ENCODE results near the gene SCAPER. TPM values are rescaled to one million over a fixed set of nuclear protein-coding genes. Genes with fewer than 3 reads are reported as not detected.

The SCAPER gene, protein sequence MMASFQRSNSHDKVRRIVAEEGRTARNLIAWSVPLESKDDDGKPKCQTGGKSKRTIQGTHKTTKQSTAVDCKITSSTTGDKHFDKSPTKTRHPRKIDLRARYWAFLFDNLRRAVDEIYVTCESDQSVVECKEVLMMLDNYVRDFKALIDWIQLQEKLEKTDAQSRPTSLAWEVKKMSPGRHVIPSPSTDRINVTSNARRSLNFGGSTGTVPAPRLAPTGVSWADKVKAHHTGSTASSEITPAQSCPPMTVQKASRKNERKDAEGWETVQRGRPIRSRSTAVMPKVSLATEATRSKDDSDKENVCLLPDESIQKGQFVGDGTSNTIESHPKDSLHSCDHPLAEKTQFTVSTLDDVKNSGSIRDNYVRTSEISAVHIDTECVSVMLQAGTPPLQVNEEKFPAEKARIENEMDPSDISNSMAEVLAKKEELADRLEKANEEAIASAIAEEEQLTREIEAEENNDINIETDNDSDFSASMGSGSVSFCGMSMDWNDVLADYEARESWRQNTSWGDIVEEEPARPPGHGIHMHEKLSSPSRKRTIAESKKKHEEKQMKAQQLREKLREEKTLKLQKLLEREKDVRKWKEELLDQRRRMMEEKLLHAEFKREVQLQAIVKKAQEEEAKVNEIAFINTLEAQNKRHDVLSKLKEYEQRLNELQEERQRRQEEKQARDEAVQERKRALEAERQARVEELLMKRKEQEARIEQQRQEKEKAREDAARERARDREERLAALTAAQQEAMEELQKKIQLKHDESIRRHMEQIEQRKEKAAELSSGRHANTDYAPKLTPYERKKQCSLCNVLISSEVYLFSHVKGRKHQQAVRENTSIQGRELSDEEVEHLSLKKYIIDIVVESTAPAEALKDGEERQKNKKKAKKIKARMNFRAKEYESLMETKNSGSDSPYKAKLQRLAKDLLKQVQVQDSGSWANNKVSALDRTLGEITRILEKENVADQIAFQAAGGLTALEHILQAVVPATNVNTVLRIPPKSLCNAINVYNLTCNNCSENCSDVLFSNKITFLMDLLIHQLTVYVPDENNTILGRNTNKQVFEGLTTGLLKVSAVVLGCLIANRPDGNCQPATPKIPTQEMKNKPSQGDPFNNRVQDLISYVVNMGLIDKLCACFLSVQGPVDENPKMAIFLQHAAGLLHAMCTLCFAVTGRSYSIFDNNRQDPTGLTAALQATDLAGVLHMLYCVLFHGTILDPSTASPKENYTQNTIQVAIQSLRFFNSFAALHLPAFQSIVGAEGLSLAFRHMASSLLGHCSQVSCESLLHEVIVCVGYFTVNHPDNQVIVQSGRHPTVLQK (N-terminal part only)
- total RNA-seq = 5.8 and 8.6 TPM in 2 replicates

DNA sequence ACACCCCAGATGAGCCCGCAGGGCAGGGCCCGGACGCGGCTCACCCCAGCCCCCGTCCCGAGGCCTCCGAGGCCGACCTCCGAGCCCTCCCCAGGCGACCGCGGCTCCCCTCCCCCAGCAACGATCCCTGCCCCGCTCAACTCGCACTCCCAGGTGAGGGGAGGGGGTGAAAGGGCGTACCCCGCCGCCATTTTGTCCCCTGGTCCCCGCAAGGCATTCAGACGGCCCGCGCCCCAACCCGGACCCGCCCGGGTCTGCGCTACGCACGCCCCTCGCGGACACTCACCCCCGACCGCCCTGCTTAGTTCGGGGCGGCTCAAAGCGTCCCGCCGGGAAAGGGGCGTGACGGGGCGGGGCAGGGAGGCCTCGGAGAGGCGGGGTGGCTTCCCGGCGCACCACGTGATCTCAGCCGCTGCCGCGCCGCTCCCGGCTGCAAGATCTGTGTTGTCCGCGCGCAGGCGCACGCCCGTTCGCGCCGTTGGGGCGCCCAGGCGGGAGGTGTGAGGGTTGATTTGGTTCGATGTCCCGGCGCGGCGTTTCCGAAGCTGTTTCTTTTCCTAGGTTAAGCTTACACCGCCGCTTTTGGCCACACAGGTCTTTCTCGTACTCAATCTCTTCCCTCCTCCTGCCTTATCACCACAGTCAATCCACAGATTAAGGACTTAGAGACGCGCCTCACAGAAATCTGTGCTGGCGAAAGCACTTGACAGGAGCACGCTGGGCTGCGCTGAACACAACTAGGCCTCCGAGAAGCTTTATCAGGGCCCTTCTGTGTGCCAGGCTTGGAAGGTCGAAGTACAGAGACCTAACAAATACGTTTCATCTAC lies at the start of gene SCAPER:
SCAPER (minus strand) TSS at position 328 of the 827 bp plus-strand sequence. CDS start 21,523 bp downstream, outside the sequence.

GRCh38 chr15:76931397-76932134 lies 26.4 kb upstream of the SCAPER start, which contains the start of gene RCN2:
Gene RCN2, plus strand, starts transcription at chr15:76931749. Its CDS starts 93 bp downstream, at chr15:76931842.

DNA sequence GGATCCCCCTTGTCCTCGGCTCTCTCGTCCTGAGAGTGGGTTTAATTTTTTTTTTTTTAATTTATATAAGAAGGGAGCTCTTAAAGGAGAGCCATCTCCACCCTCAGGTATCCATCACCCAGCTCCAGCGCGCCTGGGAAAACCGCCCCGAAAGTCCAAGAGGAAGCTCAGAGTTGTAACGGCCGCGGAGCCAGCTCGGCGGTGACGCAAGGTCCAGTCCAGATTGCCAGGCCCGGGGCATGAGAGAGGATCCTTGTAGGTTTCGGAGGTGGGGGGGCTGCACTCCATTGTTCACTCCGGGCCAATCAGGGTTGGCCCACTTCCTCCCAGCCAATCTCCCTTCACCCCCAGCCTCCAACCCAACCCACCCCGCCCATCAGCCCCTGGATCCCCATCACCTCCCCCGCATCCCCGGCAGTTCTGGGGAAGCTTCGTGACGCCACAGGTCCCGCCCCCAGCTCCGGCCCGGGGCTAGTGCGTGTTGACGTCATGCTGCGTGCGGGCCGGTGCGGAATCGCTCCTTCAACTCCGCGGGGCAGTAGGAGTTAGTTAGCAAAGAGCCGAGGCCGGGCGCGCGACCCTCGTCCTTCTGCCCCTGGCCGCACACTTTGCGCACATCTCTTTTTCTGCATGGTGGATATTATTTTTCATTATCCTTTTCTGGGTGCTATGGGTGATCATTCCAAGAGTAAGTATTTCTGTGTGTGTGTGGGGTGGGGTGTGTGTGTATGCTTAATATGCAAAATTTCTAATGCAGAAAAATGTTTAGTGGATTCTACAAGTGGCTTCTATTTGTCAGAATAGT lies 568.7 kb downstream of the SCAPER start, which contains the start of gene ISL2:
ISL2 (plus strand) TSS at position 520 of the 805 bp plus-strand sequence; CDS start at position 631, 111 bp downstream.

DNA sequence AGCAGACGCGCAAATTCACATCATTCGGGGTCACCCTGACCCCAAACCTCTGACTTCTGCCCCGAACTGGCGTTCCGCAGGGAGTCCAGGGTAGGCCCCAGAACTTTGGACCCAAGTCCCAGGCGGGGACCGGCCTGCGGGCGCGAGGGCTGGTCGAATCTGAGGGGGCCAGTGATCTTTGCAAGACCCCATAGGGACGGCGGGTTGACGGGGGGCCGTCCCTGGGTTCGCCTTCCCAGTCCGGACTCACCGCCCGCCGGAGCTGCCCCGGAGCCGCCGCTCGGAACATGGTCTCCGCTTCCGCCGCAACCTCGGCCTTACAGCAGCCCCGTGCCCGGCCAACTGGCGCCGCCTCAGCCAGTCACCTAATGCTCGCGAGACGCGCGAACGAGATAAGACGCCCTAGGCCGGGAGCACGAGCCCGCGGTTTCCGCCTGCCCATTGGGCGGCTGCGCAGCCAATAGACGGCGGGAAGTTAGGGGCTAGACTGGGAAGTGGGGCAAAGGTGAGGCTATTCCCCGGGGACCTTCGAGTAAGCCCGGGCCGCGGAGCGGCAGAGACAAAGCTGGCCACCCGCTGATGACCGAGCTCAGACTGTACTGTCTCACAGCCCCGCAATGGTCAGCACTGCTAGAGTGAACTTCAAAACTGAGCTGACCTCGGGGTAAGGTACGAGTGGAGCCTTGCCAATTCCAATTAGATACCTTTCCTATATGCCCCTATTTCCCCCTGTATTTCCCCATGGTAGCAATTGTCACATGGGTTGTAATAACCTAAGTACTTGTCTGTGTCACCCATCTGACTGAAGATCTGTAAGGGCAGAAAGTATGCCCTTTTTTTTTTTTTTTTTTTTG lies 593.8 kb downstream of the SCAPER start, which contains the start of gene ETFA:
ETFA (minus strand) TSS at position 370 of the 854 bp plus-strand sequence; CDS start at position 289, 81 bp downstream.

Other genes starting within 250 kb of the SCAPER start
- gene RCN2, start 26.4 kb upstream of the SCAPER start, total RNA-seq = 51.3 and 96.2 TPM in 2 replicates
- 0.18 TPM in 1 of 2 replicates, not detected in the other for gene PSTPIP1, start 89.8 kb upstream of the SCAPER start, total RNA-seq
- gene TSPAN3, start 165.8 kb upstream of the SCAPER start, total RNA-seq = 175 and 189 TPM in 2 replicates

All from myometrial cell (primary cell).